BJ (cell line): ENCODE results near the gene TOX3. TPM values are rescaled to one million over a fixed set of nuclear protein-coding genes. Genes with fewer than 3 reads are reported as not detected.

ENCODE experiments used
- CTCF ChIA-PET: fragments of 350-600 bp; formaldehyde crosslinking; extraction: SDS; loops from one replicate; lab custom pipeline; 2021; ENCODE audit warnings: antibody characterized with exemption, inconsistent platforms; lab: Yijun Ruan, JAX
- POLR2A ChIA-PET: fragments of 300-600 bp; sonication (Branson Sonifier 250); formaldehyde crosslinking; extraction: SDS; loops from one replicate; lab custom pipeline; 2021; ENCODE audit warnings: antibody characterized with exemption; lab: Charles Lee
- DNase-seq: peaks from one replicate; pipeline ENCODE4 v3.0.0-alpha.2; 2011; ENCODE audit warnings: low read depth
- H3K27me3 ChIP-seq: 2 replicates; pipeline ENCODE4 v1.6.0; 2011; ENCODE audit warnings: low read length; ENCODE audit not compliant: control insufficient read depth, insufficient read depth
- H3K36me3 ChIP-seq: 2 replicates; pipeline ENCODE4 v1.5.1; 2011; ENCODE audit warnings: low read length; ENCODE audit not compliant: control insufficient read depth, insufficient read depth
- H3K4me3 ChIP-seq: 2 replicates; pipeline ENCODE4 v1.5.1; 2011; ENCODE audit warnings: low read depth, mild to moderate bottlenecking, control low read depth, low read length
- CTCF ChIP-seq: IDR thresholded peaks from 2 replicates; pipeline ENCODE4 v1.5.1; 2011; ENCODE audit warnings: low read depth, mild to moderate bottlenecking, control low read depth, inconsistent platforms, low read length, moderate library complexity; ENCODE audit not compliant: insufficient read depth
- polyA plus RNA-seq: library from polyadenylated mRNA; depleted of rRNA; stranded (reverse); fragments of >200 nt; gene quantifications from 2 replicates; pipeline ENCODE4 v1.2.3, GENCODE V29; 2011

TOX3 gene
- polyA plus RNA-seq, 1 experiment, result not detected

DNA sequence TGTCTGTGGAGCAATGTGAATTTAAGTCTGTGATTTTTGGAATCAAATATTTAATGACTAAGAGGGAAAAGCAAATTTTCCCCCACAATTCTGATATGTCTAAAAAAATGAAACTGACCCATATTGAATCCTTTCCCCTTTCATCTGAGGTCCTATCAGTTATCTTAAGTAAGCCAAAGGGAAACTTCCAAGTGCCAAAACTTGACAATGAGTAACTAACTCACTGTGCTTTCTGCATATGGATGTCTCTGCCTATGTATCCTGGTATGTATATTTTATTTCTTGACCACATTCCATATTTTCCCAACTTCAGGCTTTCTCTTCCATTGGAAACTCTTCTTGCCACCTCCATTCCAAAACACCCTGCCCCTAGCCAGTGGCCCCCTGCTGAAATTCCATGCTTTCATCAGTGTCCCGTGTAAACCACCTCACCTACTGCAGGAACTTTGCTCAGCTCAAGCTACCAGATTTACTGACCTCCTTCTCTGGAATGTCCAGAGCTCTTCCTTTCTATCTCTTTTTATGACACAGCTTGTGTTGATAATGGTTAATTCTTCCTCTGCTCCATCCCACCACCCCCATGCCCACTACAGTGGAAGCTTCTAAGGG is 59.0 kb downstream of the TOX3 start:
- no peak for DNase-seq
- CTCF ChIA-PET, result no interaction called here
- Histone ChIP-seq H3K36me3 (no peaks in the 10 kb centered on the region), H3K4me3 (no peak overlapping the region), H3K27me3 (no peaks in the 10 kb centered on the region)
- POLR2A ChIA-PET, result no interaction called here
- no peak for TF ChIP-seq CTCF

GRCh38 chr16:52480237-52480636 is 66.7 kb downstream of the TOX3 start:
- Histone ChIP-seq H3K4me3 (no peak overlapping the region), H3K36me3 (no peaks in the 10 kb centered on the region), H3K27me3 (no peaks in the 10 kb centered on the region)
- no peak for TF ChIP-seq CTCF
- CTCF ChIA-PET, result no interaction called here
- POLR2A ChIA-PET, result no interaction called here
- no peak for DNase-seq

DNA sequence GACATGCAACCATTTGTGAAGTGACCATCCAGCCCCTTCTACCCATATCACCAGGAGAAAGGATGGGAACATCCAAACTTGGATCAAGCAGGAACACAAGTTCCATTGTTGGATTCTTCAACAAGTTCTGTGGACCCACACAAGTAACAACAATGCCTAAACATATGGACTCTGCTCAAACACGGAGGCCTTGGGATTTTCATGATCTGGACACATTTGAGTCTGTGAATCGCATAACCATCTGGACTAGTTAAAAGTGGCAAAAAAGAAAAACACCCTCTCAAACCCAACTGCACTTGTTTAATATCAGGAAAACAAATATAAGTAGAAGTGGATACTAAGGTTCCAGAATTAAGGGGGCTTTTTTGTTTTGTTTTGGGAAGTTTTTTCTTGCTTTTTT is 70.8 kb downstream of the TOX3 start:
- no peak for TF ChIP-seq CTCF
- Histone ChIP-seq H3K36me3 (no peaks in the 10 kb centered on the region), H3K4me3 (no peak overlapping the region), H3K27me3 (no peaks in the 10 kb centered on the region)
- CTCF ChIA-PET, result no interaction called here
- POLR2A ChIA-PET, result no interaction called here
- DNase-seq, result no peak

GRCh38 chr16:52474679-52475078 is 72.3 kb downstream of the TOX3 start:
- ChIA-PET POLR2A (no interaction called here), CTCF (no interaction called here)
- no peak for TF ChIP-seq CTCF
- DNase-seq, result no peak
- H3K4me3 ChIP-seq, result no peak overlapping the region
- H3K27me3 ChIP-seq, result no peaks in the 10 kb centered on the region
- H3K36me3 ChIP-seq, result no peaks in the 10 kb centered on the region

- H3K27me3 ChIP-seq, result no peaks in the 10 kb centered on the region
- POLR2A ChIA-PET, result no interaction called here
- H3K4me3 ChIP-seq, result no peak overlapping the region
- TF ChIP-seq CTCF, result no peak
- CTCF ChIA-PET, result interaction anchor here (0.6 kb wide), 1 partner anchor 20 kb away, joined by 3 read pairs; no protein-coding TSS in a partner anchor
- H3K36me3 ChIP-seq, result no peaks in the 10 kb centered on the region
- no peak for DNase-seq
These were observed 73.8 kb downstream of the TOX3 start for GRCh38 chr16:52473096-52473495.
